HAP-1 (cell line): ENCODE data around the gene COX7B.
"Not testable (repeated sequence)": the region's sequence is repeated elsewhere in the genome, so short reads cannot be mapped to it uniquely, and the experiment has no call there.

ENCODE experiments used
- DNase-seq, 2 experiments: peaks; one replicate each; pipeline ENCODE4 v3.0.0-alpha.2; 2016 to 2020; ENCODE audit warnings: low spot score in 2 of 2
- H3K27me3 ChIP-seq: fragments of 250-450 bp; sonication (Bioruptor Pico); 2 replicates; pipeline ENCODE4 v1.5.1; 2020; ENCODE audit warnings: low read depth, mild to moderate bottlenecking, moderate library complexity
- H3K36me3 ChIP-seq: fragments of 250-450 bp; sonication (Bioruptor Pico); replicated peaks from 2 replicates; pipeline ENCODE4 v1.5.1; 2020; ENCODE audit warnings: mild to moderate bottlenecking
- H3K4me1 ChIP-seq: fragments of 250-450 bp; sonication (Bioruptor Pico); 2 replicates; pipeline ENCODE4 v1.5.1; 2020; ENCODE audit warnings: mild to moderate bottlenecking
- H3K4me3 ChIP-seq: fragments of 250-450 bp; sonication (Bioruptor Pico); 2 replicates; pipeline ENCODE4 v1.5.1; 2020; ENCODE audit warnings: mild to moderate bottlenecking, moderate library complexity
- H3K9me3 ChIP-seq: fragments of 250-450 bp; sonication (Bioruptor Pico); 2 replicates; pipeline ENCODE4 v1.5.1; 2020; ENCODE audit warnings: mild to moderate bottlenecking, moderate library complexity
- in situ Hi-C: fragments of 300-500 bp; cut with MboI; formaldehyde crosslinking; loops from 3 replicates; pipeline ENCODE4 v1.14.3; 2020; ENCODE audit warnings: low sequenced_read_pairs, inconsistent platforms, mixed read lengths

COX7B gene

GRCh38 chrX:77922787-77923186 lies 23.5 kb downstream of the COX7B start:
- H3K27me3 ChIP-seq: no peaks in the 10 kb centered on the region
- H3K4me3 ChIP-seq: no peak overlapping the region

GRCh38 chrX:77924320-77924859 lies 25.1 kb downstream of the COX7B start:
- Histone ChIP-seq H3K4me1 (no peaks in the 10 kb centered on the region), H3K9me3 (no peaks in the 10 kb centered on the region), H3K36me3 (no peaks in the 10 kb centered on the region), H3K27me3 (no peaks in the 10 kb centered on the region), H3K4me3 (no peak overlapping the region)
- no peak for DNase-seq
- in situ Hi-C loops: no loop called here

More at GRCh38 chrX:77922787-77923186, 23.5 kb downstream of the COX7B start:
- no peak for DNase-seq
- in situ Hi-C loops: no loop called here
- H3K4me1 ChIP-seq: no peaks in the 10 kb centered on the region
- H3K9me3 ChIP-seq: no peaks in the 10 kb centered on the region
- H3K36me3 ChIP-seq: no peaks in the 10 kb centered on the region

- DNase-seq: no peak
- Histone ChIP-seq H3K27me3 (no peaks in the 10 kb centered on the region), H3K9me3 (no peaks in the 10 kb centered on the region), H3K4me1 (no peaks in the 10 kb centered on the region), H3K4me3 (no peak overlapping the region), H3K36me3 (no peaks in the 10 kb centered on the region)
- in situ Hi-C loops: no loop called here
Observed at GRCh38 chrX:77925764-77926163, 26.5 kb downstream of the COX7B start.

- no peak overlapping the region for H3K4me3 ChIP-seq
- no peaks in the 10 kb centered on the region for H3K27me3 ChIP-seq
- H3K36me3 ChIP-seq: no peaks in the 10 kb centered on the region
- H3K9me3 ChIP-seq: no peaks in the 10 kb centered on the region
- in situ Hi-C loops: no loop called here
- no peak for DNase-seq
- no peaks in the 10 kb centered on the region for H3K4me1 ChIP-seq
Observed at GRCh38 chrX:77930581-77930980, 31.3 kb downstream of the COX7B start.

- Histone ChIP-seq H3K4me3 (no peak overlapping the region), H3K36me3 (no peaks in the 10 kb centered on the region), H3K27me3 (no peaks in the 10 kb centered on the region), H3K9me3 (no peaks in the 10 kb centered on the region), H3K4me1 (no peaks in the 10 kb centered on the region)
- DNase-seq: no peak
- in situ Hi-C loops: no loop called here
Observed at GRCh38 chrX:77935886-77936285, 36.6 kb downstream of the COX7B start.

GRCh38 chrX:77936299-77936698 lies 37.0 kb downstream of the COX7B start:
- in situ Hi-C loops: no loop called here
- H3K4me1 ChIP-seq: no peaks in the 10 kb centered on the region
- no peak for DNase-seq
- H3K36me3 ChIP-seq: no peaks in the 10 kb centered on the region
- no peaks in the 10 kb centered on the region for H3K27me3 ChIP-seq
- no peak overlapping the region for H3K4me3 ChIP-seq
- no peaks in the 10 kb centered on the region for H3K9me3 ChIP-seq

GRCh38 chrX:77937291-77937690 lies 38.0 kb downstream of the COX7B start:
- no peaks in the 10 kb centered on the region for H3K4me1 ChIP-seq
- DNase-seq: no peak
- no peaks in the 10 kb centered on the region for H3K36me3 ChIP-seq
- no peak overlapping the region for H3K4me3 ChIP-seq
- in situ Hi-C loops: no loop called here
- H3K27me3 ChIP-seq: no peaks in the 10 kb centered on the region
- H3K9me3 ChIP-seq: no peaks in the 10 kb centered on the region

GRCh38 chrX:77938083-77938680 lies 38.9 kb downstream of the COX7B start:
- no peak for DNase-seq
- H3K9me3 ChIP-seq: no peaks in the 10 kb centered on the region
- in situ Hi-C loops: no loop called here
- H3K36me3 ChIP-seq: no peaks in the 10 kb centered on the region
- H3K27me3 ChIP-seq: no peaks in the 10 kb centered on the region
- no peak overlapping the region for H3K4me3 ChIP-seq
- no peaks in the 10 kb centered on the region for H3K4me1 ChIP-seq

- H3K27me3 ChIP-seq, H3K36me3 ChIP-seq, H3K4me1 ChIP-seq, in situ Hi-C loops, DNase-seq, H3K9me3 ChIP-seq, H3K4me3 ChIP-seq: not testable (repeated sequence)
Observed at GRCh38 chrX:77945031-77945430, 45.8 kb downstream of the COX7B start.

GRCh38 chrX:77945910-77946545 lies 46.8 kb downstream of the COX7B start:
- no peaks in the 10 kb centered on the region; the same call in 1 of the 2 replicates for H3K27me3 ChIP-seq
- H3K4me1 ChIP-seq: no peaks in the 10 kb centered on the region
- H3K36me3 ChIP-seq: no peaks in the 10 kb centered on the region
- H3K4me3 ChIP-seq: no peak overlapping the region
- in situ Hi-C loops: no loop called here
- H3K9me3 ChIP-seq: no peaks in the 10 kb centered on the region
- no peak for DNase-seq

- H3K36me3 ChIP-seq: no peaks in the 10 kb centered on the region
- no peaks in the 10 kb centered on the region for H3K9me3 ChIP-seq
- DNase-seq: no peak
- in situ Hi-C loops: no loop called here
- no peaks in the 10 kb centered on the region for H3K4me1 ChIP-seq
- H3K4me3 ChIP-seq: no peak overlapping the region
- H3K27me3 ChIP-seq: no peaks in the 10 kb centered on the region; the same call in 1 of the 2 replicates
Observed at GRCh38 chrX:77946571-77946970, 47.3 kb downstream of the COX7B start.

GRCh38 chrX:77949840-77950239 lies 50.6 kb downstream of the COX7B start:
- in situ Hi-C loops: no loop called here
- H3K4me1 ChIP-seq: no peaks in the 10 kb centered on the region; the same call in 1 of the 2 replicates
- no peak for DNase-seq
- no peaks in the 10 kb centered on the region for H3K9me3 ChIP-seq
- H3K27me3 ChIP-seq: no peaks in the 10 kb centered on the region
- no peak overlapping the region for H3K4me3 ChIP-seq
- H3K36me3 ChIP-seq: no peaks in the 10 kb centered on the region

- Histone ChIP-seq H3K4me1 (no peaks in the 10 kb centered on the region; the same call in 1 of the 2 replicates), H3K27me3 (no peaks in the 10 kb centered on the region), H3K9me3 (no peaks in the 10 kb centered on the region), H3K36me3 (no peaks in the 10 kb centered on the region), H3K4me3 (no peak overlapping the region)
- no peak for DNase-seq
- in situ Hi-C loops: no loop called here
Observed at GRCh38 chrX:77952173-77952572, 52.9 kb downstream of the COX7B start.

- in situ Hi-C loops: no loop called here
- Histone ChIP-seq H3K4me3 (no peak overlapping the region), H3K27me3 (no peaks in the 10 kb centered on the region), H3K36me3 (no peaks in the 10 kb centered on the region), H3K9me3 (no peaks in the 10 kb centered on the region), H3K4me1 (no peaks in the 10 kb centered on the region; the same call in 1 of the 2 replicates)
- no peak for DNase-seq
Observed at GRCh38 chrX:77953302-77953701, 54.0 kb downstream of the COX7B start.
